Cardiac muscle cell (in vitro differentiated cells and primary cell): Measurements from ENCODE around the gene GFOD2. TPM values are rescaled to one million over a fixed set of nuclear protein-coding genes. Genes with fewer than 3 reads are reported as not detected.

ENCODE experiments used
- DNase-seq, 2 donors: peaks; one replicate each; pipeline versions ENCODE4 v3.0.0 to v3.0.0-alpha.2; 2010 to 2017; ENCODE audit warnings: low read depth in 1 of 2, low spot score in 1 of 2
- H3K27ac ChIP-seq: fragments of 200-600 bp; sonication (generic); 2 replicates; pipeline ENCODE4 v1.5.1; 2016
- H3K27me3 ChIP-seq: fragments of 200-600 bp; sonication (generic); 2 replicates; pipeline ENCODE4 v1.6.0; 2016; ENCODE audit warnings: control low read depth
- H3K36me3 ChIP-seq: fragments of 200-600 bp; sonication (generic); 2 replicates; pipeline ENCODE4 v1.5.1; 2016; ENCODE audit warnings: control low read depth
- H3K4me1 ChIP-seq: fragments of 200-600 bp; sonication (generic); 2 replicates; pipeline ENCODE4 v1.8.1; 2017; ENCODE audit warnings: low read depth, mild to moderate bottlenecking, mixed run types
- H3K4me3 ChIP-seq: fragments of 200-600 bp; sonication (generic); 2 replicates; pipeline ENCODE4 v1.5.1; 2016; ENCODE audit warnings: mild to moderate bottlenecking
- H3K9me3 ChIP-seq: fragments of 200-600 bp; sonication (generic); 2 replicates; pipeline ENCODE4 v1.5.1; 2017; ENCODE audit warnings: low read depth, mild to moderate bottlenecking, control low read depth
- CTCF ChIP-seq: IDR thresholded peaks from 2 replicates; pipeline ENCODE4 v1.5.1; 2012; ENCODE audit warnings: low read depth, mild to moderate bottlenecking, low read length
- polyA plus RNA-seq: library from polyadenylated mRNA; unstranded; fragments of >200 nt; fragmentation: Nextera tagmentation; extraction: Ambion mirVana; gene quantifications from 2 replicates; pipeline ENCODE4 v1.2.1, GENCODE V29; 2016
- total RNA-seq: library from RNA; depleted of rRNA; stranded (reverse); fragments of >200 nt; gene quantifications from 2 replicates; pipeline ENCODE4 v1.2.3, GENCODE V29; 2016

Gene GFOD2
- total and polyA plus RNA-seq, 2 experiments from 2014 or later: 5.6 to 5.9 TPM

DNA sequence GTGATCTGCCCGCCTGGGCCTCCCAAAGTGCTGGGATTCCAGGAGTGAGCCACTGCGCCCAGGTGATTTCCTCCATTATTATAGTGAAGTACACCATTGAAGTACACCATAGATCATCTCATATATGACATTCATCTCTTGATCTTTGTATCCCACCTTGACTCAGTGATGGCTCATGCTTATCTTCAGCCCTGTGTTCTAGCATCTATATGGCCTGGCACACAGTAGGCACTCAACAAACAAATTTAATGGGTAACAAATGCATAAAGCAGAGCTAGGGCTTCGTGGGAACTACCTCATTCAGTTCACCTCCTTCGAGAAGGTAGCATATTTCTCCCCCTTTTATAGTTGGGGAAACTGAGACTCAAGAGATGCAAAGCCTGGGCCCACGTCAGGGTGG is 53.5 kb downstream of the GFOD2 start:
- no peaks in the 10 kb centered on the region for H3K9me3 ChIP-seq
- DNase-seq: no peak
- H3K27me3 ChIP-seq: peaks cover 32% of the 10 kb centered on the region
- H3K4me3 ChIP-seq: no peak overlapping the region
- H3K27ac ChIP-seq: no peak overlapping the region
- no peak for TF ChIP-seq CTCF
- H3K4me1 ChIP-seq: no peaks in the 10 kb centered on the region
- no peaks in the 10 kb centered on the region for H3K36me3 ChIP-seq

- no peaks in the 10 kb centered on the region for H3K4me1 ChIP-seq
- DNase-seq: no peak
Observed at GRCh38 chr16:67664871-67665270, 54.2 kb downstream of the GFOD2 start.

DNA sequence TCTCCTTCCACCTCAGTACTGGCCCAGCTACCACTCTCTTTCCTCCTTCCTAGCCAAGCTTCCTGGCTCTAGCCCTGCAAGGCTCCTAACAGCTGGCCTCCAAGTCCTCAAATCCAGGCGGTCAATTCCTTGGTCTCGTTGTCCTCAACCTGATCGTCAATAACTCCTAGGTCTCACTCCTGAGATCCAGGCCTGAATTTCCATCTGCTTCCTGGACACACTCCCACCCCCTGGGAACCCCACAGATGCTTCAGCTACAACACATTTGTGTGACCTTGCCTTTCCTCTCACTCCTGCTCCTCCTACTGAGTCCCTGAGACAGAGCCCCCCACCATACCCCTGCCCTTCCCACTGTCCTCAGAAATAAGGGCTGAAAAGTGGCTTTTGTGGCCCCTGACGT is 54.9 kb downstream of the GFOD2 start:
- no peak for TF ChIP-seq CTCF
- H3K27me3 ChIP-seq: peaks cover 20% of the 10 kb centered on the region

More at GRCh38 chr16:67664871-67665270, 54.2 kb downstream of the GFOD2 start:
- no peak overlapping the region for H3K4me3 ChIP-seq
- no peaks in the 10 kb centered on the region for H3K9me3 ChIP-seq
- no peaks in the 10 kb centered on the region for H3K36me3 ChIP-seq
- H3K27ac ChIP-seq: no peak overlapping the region
- H3K27me3 ChIP-seq: peaks cover 24% of the 10 kb centered on the region
- no peak for TF ChIP-seq CTCF

DNA sequence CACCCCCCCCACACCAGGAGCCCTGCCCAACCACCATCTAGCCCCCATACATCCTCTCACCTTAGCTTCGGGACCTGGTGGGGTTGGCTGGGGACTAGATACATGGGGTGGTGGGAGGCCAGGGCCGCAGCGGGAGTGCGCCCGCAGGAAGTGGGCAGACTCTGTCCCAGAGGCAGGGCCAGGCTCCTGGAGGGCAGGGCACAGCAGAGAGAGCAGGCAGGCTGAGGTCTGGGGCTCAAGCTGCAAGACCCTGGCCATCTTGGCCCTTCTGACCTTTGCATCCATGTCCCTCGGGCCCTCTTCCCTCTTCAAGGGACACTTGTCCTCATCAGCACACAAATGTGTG is 55.3 kb downstream of the GFOD2 start:
- Histone ChIP-seq H3K27me3 (peaks cover 17% of the 10 kb centered on the region), H3K27ac (no peak overlapping the region), H3K36me3 (no peaks in the 10 kb centered on the region), H3K4me1 (peaks cover 3% of the 10 kb centered on the region), H3K4me3 (no peak overlapping the region), H3K9me3 (no peaks in the 10 kb centered on the region)
- TF ChIP-seq CTCF: no peak
- DNase-seq: no peak

More for the DNA sequence above, 54.9 kb downstream of the GFOD2 start:
- no peak overlapping the region for H3K4me3 ChIP-seq
- H3K27ac ChIP-seq: no peak overlapping the region
- H3K4me1 ChIP-seq: peaks cover 2% of the 10 kb centered on the region
- DNase-seq: no peak
- H3K36me3 ChIP-seq: no peaks in the 10 kb centered on the region
- no peaks in the 10 kb centered on the region for H3K9me3 ChIP-seq

DNA sequence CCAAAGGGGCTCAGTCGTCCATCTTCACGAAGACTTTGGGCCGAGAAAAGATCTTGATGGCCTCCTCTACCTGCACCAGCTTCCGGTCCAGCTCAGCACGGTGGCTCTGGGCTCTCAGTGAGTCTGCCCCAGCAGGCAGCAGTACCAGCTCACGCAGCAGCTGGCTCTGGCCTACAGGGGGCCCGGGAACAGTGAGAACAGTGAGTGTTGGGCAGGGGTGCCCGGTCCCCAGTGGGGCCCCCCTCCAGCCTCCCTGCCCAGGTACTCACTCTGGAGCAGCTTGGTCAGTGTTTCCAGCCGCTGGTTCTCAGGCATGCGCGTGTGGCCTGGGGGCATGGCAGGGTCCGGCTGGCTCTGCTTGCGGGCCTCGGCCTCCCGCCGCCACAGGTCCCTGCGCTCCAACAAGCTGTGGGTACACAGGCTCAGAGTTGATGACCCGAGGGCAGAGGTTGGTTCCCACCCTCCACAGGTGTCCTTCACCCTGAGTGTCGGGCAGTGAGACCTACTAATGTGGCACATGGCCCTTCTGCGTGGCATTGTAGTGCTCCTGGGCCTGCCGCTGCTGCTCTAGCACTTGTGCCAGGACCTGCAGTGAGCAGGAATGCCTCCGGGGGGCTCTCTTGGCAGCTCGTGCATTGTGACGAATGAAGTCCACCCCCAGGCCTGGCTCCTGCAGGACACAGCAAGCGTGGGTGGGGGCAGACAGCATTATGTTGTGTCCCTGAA is 55.8 kb downstream of the GFOD2 start:
- Histone ChIP-seq H3K9me3 (no peaks in the 10 kb centered on the region), H3K4me3 (no peak overlapping the region), H3K27me3 (peaks cover 14% of the 10 kb centered on the region), H3K36me3 (no peaks in the 10 kb centered on the region), H3K4me1 (peaks cover 3% of the 10 kb centered on the region), H3K27ac (no peak overlapping the region)
- TF ChIP-seq CTCF: peak; percentile 39
- peak in 1 of 2 donors; percentile 25 for DNase-seq

DNA sequence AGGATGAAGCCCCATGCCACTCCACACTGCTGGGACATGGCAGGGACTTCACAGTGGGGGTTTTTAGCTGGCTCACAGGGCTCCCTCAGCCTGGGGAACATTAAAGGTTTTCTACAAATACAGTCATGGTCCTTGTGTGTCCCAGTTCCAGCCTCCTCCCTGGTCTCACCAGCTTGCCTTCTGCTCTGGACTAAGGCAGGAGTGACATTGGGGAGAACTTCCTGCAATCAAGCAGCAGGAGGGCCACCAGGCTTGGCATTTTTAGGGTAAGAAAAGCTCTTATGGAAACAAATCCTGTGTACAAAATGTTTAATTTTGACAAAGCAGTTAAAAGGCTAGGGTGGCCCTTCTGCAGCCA is 56.5 kb downstream of the GFOD2 start:
- H3K4me3 ChIP-seq: no peak overlapping the region
- TF ChIP-seq CTCF: no peak
- no peak for DNase-seq
- peaks cover 3% of the 10 kb centered on the region for H3K4me1 ChIP-seq
- peaks cover 14% of the 10 kb centered on the region for H3K27me3 ChIP-seq
- no peaks in the 10 kb centered on the region for H3K9me3 ChIP-seq
- no peaks in the 10 kb centered on the region for H3K36me3 ChIP-seq
- no peak overlapping the region for H3K27ac ChIP-seq
